GM21423 (cell line): ENCODE measurements around the gene NKD2.

ENCODE experiments used
- ATAC-seq: cut with Tn5 transposase; IDR thresholded peaks from one replicate; pipeline ENCODE4 v1.9.1; 2021; ENCODE audit warnings: mild to moderate bottlenecking, moderate library complexity; ENCODE audit not compliant: unreplicated experiment

The NKD2 gene

DNA sequence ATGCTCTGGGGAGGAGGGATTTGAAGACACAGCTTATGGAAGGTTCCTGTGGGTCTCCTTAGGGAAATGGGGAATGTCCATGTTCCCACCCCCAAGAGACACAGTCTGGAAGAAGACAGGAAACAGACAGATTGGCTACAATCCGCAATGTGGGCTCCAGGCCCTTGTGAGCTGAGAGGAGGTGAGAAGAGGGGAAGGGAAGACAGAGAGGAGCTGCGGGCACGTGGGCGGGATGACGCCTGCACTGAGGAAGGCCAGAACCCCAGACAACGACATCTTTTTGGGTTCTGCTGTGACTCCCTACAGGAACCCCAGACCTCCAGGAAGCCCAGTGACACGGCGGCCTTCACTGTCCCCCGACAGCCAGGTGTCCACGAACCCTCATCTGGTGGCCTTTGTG is 29.9 kb upstream of the NKD2 start:
- no peak for ATAC-seq

DNA sequence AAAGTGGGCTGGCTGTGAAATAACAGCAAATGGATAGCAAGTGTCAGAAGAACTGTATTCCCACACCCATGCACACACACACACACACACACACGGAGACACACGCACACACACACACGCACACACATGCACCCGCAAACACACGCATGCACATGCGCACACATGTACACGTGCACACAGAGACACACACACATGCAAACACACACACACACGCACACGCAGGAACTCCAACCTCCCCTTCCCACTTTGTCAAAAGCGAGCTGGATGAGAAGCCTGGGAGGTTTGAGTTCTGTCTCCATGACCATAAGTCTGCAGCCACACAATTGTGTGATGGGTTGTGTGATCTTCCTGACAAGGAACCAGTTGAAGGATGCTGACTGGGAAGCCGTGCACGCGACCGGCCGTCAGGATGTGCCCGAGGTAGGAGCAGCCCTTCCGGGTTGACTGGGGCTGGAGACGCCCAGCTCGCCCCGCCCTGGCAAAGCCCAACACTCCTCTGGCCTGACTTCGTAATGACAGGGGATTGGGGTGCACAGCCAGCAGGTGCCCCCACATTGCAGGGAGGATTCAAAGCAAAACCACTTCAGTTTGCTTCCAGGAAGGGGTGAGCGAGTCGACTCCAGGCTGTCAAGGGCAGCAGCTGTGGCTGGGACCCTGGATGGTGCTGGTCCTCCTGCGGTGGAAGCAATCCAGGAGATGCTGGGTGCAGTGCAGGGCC is 29.3 kb upstream of the NKD2 start:
- no peak for ATAC-seq

DNA sequence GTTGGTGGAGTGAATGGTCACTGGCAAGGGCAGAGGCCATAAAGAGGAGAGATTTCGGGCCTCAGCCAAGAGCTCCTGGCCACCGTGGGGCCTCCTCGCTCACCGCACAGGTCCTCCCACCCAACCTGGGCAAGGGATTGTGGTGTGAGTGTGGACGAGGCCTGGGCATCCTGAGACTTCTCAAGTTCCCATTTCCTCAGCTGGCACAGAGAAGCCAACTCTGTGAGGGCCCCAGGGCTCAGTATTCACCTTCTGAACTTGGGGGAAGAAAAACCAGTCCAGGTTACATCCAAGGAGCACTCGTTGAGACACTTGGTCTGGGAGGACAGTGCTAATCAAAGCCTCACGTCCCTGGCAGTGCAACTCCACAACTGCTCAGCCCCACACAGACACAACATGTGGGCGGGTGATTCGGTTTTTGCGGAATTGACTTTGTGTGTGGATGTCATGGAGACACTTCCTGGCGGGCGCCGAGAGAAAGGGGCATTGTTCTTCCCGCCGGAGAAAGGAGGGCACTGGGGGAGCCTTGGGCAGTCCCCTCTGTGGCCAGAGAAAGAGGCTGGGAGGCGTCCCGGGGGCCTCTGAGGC is 28.5 kb upstream of the NKD2 start:
- no peak for ATAC-seq

DNA sequence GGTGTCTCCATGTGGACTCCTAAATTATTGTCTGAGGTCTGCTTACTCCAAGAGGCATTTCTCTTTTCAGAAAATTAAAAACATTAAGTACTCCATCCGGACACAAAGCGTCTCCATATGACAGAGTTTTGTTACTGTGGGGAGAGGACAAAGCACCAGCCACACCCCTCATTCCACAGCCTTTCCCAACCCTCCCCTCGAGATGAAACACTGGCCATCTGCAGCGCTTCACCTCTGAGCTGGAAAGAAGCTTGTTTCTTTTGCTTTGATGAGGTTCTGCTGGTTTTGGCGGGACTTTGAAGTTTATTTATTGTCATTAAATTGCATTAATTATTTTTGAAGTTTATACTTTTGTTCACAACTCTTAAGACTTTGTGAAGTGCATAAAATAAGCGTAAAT is 27.6 kb upstream of the NKD2 start:
- ATAC-seq, result no peak

DNA sequence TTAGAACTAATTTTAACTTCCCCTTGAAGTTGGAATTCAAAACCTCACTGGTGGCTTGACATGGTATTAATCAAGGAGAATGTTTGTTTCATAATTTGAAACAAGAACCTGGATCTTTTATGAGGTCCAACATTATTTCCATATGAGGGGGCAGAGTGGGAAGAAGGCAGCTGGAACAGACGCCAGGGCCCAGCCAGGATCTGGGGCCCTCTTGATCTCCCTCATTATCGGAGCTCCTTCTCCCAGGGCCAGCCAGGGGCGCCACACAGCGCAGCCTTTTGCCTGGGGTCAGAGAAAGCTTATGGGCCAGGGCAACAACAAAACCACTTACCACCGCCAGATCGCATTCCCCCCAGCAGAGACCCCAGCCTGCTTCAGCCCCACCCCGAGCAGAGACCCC is 27.1 kb upstream of the NKD2 start:
- no peak for ATAC-seq

DNA sequence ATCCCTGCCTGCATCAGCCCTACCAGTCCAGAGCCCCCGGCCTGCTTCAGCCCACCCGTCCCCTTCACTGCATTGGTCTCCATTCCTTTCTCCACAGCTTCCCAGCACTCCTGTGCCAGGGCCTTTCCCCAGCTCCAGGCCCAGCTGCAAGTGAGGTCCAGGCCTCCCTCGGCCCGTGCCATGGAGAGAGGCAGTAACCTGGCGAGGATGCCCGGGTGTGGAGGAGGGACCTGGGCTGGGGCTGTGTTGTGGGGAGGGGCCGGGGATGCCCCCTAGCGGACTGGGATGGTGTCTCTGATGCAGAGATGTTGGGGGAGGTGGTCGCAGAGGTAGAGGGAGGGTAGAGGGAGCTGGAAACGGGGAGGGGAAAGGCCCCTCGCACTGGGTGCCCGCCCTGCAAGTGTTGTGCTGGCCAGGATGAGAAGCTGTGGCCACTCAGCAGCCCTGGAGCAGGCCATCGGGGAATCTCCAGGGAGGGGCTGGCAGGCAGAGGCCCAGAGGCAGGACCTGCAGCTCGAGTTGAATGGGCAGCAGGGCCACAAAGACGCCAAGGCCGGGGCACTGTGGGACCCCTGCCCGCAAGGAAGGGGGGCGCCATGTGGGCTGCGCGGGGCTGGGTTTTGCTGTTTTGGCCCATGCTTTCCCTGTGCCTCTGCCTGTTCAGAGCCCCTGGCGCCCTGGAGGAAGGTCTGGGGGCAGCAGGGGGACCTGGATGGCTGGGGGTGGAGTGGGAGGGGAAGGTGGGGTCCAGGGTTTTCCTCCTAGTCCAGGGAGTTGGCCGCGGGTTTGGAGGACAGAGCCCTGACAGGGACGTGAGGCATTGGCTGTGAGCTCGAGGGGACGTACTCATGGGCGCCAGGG is 26.0 kb upstream of the NKD2 start:
- no peak for ATAC-seq

DNA sequence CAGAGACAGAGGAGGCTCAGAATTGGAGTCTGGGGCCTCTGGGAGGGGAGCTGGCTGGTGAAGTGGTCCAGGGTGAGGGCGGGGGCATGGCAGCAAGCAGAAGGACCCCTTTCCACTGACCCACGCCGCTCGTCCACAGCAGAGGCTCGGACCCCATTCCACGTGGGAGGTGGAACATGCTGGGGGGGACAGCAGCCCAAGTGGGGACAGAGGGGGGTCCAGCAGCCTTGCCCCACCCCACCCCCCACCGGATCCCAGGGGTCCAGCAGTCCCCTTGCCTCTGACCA is 25.4 kb upstream of the NKD2 start:
- no peak for ATAC-seq

DNA sequence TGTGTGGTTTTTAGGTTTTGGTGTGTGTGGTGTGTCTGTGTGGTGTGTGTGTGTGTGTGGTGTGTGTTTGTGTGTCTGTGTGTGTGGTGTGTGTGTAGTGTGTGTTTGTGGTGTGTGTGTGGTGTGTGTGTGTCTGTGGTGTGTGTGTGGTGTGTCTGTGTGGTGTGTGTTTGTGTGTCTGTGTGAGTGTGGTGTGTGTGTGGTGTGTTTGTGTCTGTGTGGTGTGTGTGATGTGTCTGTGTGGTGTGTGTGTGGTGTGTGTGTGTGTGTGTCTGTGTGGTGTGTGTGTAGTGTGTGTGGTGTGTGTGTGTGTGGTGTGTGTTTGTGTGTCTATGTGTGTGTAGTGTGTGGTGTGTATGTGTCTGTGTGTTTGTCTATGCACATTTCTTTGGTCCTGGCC is 25.0 kb upstream of the NKD2 start:
- no peak for ATAC-seq

DNA sequence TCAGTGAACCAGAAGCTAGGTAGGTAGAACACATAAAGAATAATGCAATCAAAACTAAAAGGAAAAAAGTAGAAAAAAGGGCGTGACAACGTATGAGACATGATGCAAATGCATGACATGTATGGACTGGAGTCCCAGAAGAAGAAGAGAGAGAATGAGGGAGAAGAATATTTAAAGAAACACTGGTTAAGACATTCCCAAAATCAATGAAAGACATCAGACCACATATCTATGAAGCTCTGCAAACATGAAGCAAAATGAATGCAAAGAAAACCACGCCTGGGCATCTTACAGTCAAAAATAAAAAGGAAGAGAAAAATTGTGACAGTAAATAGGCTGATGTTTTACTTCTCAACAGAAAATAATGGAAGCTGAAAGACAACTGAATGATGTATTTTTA is 23.8 kb upstream of the NKD2 start:
- ATAC-seq, result no peak

DNA sequence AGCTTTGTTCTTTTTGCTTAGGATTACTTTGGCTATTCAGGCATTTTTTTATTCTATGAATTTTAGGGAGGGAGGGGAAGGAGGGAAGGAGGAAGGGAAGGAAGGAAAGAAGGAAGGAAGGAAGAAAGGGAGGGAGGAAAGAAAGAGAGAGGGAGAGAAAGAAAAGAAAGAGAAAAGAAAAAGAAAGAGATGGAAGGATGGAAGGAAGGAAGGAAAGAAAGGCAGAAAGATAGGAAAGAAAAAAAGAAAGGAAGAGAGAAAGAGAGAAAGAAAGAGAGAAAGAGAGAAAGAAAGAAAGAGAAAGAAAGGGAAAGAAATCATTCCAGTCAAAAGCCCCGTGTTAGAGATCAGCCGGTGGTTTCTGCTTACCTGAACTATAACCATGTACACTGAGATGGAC is 20.8 kb upstream of the NKD2 start:
- ATAC-seq, result no peak

DNA sequence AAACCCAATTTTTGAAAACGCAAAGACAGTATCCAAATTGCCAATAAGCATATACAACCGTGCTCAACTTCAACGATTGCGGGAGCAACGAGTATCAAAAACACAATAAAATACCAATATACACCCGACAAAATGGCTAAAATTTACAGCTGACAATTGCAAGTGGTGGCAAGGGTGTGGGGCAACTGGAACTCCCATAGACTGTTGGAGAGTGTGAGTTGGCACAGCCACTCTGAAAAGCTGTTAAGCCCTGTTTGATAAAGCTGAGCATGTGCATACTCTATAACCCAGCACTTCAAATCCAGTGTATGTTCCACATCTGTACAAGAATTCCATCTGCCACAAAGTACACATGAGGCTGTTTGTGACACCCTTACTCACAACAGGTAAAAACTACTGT is 20.3 kb upstream of the NKD2 start:
- no peak for ATAC-seq

DNA sequence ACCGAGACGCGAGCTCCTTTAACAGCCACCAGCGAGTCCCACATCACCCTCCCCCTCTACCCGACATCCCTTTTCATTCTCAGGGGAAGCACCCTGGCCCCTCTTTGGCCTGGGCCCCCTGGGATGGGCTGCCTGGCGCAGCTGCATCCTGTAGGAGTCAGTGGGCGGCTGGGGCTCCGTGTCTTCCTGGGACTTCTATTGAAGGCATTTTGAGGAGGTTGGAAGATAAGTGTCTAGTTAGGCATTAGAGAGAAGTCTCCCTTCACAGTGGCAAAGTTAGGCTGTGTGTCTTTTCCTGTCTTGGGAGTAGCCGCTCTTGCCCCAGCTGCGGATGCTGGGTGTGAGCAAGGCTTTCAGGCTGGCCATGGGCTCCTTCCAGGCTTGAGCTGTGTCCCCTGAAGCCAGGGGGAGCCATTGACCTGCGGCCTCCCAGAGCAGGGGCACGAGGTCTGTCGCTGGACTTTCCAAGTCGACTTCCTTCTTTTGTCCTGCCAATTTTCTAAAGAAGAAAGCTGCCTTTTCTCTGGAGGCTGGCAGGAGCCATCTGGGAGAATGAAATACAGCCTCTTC is 18.6 kb upstream of the NKD2 start:
- no peak for ATAC-seq

DNA sequence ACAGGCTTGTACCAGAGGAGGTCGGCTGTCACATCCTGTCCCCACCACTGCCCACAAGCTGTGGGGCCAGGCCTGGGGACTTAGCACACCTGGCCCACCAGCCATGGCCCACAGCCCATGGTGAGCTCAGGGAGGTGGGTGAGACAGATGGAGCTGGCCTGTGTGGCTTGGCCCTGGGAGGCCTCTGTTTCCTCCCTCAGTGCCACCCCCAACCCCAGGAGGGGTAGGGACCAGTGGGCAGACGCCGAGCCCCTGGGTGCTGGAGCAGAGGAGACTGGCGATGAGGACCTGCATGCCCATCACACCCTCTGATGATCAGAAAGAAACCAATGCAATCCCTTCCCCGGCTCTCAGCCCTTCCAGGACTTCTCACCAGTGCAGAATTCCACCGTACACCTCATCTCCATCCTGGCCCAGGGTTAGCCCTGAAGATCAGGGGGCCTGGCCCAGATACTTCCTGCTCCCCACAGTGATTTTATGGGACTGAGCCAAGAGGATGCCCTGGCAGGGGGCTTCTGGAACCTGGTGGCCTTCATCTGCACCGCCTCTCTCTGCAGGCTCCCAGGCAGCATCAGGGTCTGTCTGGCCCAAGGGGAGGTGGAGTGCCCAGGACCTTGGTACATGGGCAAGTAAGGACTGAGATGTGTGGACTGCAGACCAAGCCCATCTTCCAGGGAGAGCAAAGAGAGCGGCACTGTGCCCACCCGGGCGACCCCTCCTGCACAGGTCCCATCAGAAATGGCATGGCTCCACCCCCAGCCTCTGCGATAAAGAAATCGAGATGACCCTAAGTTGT is 16.9 kb upstream of the NKD2 start:
- ATAC-seq, result no peak

DNA sequence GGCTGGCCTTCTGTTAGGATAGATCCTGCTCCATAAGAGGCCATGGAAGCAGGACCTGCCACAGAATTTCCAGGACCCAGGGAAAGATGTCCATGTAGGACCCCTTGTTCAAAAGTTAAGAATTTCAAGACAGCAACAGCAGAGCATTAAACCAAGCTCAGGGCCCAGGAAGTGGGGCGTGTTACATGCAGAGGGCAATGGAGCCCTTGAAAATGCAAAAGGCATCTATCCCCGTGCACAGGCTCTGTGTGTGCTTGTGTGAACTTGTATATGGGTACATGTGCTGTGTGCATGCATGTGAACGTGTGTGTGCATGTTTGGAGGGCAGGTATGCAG is 14.4 kb upstream of the NKD2 start:
- ATAC-seq, result no peak

DNA sequence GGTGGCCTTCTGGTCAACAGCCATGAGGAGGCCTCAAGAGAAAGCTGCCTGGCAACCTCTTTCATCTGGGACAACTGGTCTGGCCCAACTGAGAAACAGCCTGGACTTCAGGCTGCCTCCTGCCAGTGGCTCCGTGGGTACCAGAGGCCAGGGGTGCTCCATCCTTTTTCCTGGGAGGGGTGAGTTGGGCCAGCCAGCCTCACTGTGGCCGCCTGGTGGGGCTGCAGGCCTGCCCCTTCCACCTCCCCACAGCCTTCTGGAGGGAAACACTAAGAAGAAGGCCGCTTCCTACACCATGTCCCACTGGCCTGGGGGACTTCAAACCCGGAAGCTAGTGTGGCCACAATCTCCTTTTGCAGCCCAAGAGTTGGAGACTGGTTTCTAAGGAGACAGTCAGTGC is 13.8 kb upstream of the NKD2 start:
- no peak for ATAC-seq

DNA sequence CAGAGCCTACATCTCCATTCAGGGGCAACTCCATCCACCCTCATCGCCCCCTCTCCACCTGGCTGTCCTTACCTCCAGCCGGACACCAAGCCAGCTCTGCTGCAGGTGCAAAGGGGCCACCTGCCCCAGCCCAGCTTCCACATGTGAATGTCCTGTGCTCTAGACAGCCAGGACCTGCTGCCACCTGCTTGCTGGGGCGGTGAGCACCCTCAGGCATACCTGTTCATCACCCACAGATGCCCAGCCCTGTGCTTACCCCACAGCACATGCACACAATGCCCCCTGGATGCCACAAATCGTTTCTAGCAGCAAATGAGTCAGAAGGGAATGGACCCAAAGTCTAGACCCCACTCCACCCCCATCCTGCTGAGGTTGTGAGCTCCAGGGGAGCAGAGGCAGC is 13.3 kb upstream of the NKD2 start:
- no peak for ATAC-seq

DNA sequence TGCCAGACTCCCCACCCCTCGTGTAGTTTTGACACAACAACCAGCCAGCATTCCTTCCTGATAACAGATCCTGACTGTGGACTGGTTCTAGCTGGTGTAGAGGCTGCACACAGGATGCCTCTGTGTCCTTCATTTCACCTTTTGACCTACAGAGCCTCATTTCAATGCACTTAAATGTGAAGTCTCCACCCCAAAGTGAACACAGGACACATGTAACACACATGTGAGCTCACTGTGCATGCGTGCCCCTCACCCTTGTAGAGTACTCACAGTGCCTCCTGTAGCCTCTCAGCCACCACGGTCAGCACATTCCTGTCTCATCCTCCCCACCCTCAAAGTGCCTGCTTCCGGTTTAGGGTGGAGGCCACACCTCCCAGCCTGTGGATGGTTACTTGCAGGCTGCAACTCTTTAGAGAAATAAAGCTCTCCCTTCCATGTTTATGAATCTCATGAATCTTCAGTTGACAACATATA is 11.6 kb upstream of the NKD2 start:
- no peak for ATAC-seq

DNA sequence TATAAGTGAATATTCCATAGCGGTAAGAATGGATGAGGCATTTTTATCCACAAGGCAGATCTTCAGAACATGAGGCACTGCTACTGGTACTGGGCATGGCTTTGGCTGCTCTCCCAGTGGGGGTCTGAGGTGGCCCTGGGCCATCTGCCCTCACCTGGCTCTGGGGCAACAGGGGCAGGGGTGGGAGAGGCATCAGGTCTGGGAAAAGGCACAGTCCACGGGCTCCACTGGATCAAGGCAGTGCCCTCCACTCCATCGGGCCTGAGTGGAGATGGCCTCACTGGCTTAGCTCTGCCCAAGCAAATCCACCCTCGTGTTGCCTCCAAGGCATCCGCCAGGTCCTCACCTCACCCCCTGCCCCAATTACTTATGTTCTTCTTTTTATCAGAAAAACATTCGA is 10.9 kb upstream of the NKD2 start:
- ATAC-seq, result no peak

DNA sequence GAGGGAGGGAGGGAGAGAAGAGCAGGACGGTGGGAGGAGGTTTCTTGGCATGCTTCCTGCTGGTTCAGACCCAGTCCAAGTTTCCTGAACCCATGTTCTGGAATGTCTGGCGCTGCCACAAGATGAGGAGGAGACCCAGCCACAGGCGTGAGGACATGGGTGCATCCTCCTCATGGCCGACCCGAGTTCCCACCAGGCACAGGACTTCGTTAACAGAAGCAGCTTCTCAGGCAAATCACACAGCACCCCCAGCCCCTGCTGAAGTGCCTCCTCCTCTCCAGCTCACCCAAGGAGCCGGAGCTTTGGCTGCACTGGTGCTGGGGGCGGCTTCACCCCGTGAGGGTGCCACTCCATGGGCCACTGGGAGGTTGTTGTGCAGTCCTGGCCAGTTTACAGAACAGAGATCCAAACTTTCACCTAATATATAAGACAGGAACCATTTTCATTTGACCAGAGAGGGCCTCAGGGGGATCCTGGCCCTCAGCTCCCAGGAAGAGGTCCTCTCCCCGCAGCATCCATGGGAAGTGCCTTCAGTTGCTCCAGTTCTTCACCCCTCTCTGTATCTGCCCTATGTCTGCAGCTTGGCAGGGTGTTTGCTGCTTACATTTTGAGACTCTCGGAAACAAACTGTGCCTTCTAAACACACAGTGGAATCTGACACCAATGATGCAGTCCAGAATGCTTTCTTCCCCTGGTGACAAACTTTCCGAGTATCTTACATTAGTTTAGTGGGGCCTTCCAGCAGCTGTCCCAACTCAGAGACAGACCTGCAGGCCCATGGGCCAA is 10.2 kb upstream of the NKD2 start:
- ATAC-seq, result no peak

DNA sequence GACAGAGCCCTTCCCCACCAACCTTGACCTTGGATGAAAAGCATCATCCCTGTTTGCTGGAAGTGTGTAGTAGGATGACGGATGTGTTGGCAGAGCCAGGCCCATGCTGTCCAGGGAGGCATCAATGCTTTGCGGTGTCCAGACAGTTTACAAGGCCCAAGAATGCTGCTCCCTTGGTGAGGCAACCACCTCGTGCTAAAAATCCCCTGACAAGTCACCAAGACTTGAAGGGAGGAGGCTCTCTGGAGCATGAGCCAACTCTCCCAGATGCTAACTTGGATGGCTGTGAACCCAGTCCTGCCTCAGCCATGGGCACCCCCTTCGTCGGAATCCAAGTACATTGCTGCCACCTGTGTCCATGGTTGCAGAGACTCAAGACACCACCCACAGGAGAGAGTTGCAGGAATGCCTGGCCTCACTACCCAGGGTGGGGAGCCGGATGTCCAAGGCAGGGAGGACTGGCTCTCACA is 9.5 kb upstream of the NKD2 start:
- ATAC-seq, result no peak
